Stimulated activated CD8-positive, alpha-beta memory T cell treated with anti-CD3 and anti-CD28 coated beads, Interleukin-15, amount 100 ng/mL, for 4 hours (primary cell): ENCODE results near the gene DNAJB13.

Source experiments
- DNase-seq, 2 donors: peaks; one replicate each; pipeline ENCODE4 v3.0.0-alpha.2; 2020; ENCODE audit warnings: low read depth in 2 of 2

Gene DNAJB13

DNA sequence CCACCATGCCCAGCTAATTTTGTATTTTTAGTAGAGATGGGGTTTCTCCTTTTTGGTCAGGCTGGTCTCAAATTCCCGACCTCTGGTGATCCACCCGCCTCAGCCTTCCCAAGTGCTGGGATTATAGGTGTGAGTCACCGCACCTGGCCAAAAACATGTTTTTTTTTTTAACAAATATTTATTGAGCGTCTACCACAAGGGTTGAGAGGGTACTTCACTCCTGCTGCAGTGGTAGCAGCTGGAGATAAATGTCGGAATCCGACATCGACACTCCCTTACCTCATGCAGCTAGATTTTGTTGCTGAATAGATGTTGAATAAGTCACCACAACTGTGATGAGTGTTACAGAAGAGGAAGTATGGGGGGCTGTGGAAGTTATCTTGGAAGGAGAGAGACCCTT is 971 bp downstream of the DNAJB13 start:
- DNase-seq, result no peak

DNA sequence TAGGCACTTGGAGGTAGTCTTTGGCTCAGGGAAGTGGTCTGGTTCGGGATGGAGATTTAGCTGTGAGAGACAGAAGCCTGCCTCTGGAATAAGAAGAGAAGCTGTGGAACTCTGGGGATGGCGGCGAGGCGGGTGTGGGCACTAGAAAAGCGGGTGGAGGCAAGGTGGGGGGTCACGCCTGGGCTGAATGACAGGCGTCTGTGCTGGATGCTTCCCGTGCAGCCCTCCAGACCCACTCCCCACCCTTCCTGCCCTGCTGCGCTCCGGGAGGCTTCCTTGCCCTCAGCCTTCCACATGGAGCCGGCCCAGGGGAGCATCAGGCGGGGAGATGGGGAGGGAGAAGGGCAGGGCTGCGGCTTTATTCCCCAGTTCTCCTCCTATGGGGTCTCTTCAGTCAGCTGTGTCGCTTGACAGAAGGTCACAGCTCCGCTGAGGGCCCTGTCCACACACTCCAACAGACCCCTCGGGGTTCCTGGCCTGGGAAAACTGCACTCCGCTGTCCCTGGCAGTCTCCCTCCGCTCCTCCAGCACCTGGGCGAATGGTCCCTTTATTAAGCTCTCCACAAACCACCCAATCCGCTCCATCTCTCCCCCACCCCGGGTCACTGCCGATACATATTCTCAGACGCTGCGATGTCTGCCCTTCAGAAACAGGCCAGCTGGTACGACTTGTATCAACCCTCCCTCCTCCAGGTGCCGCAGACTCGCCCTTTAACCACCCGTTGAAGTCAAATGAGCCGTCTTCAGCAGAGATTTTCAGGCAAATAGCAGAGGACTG is 6.2 kb downstream of the DNAJB13 start:
- DNase-seq, result no peak

DNA sequence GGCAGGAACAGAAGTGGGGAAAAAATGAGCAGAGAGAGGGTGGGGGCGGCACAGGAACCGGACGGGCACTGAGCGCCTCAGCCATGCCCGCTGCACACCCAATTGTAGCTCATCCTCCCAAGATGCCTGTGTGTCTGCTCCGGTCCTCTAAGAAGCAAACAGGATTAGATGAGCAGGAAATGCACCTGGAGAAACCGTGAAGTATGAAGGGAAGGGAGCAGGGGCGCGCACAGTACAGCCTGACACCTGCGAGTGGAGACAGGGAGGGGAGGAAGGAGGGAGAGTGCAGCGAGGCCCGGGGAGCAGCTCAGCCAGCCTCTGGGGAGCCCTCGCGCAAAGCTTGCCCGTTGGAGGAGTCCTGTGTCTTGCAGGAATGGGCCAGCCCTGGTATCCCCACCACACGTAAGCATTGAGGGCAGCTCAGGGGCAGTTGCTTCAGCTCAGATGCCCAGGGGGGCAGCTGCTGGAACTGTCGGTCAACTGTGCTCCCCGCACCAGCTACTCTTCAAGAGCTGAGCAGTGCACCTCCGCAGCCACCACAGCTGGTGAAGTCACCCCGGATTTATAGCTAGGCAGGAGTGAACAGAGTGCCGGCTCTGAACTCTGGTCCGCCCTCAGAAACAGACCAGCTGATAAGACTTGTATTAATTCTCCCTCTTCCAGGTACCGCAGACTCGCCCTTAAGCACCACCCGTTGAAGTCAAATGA is 7.0 kb downstream of the DNAJB13 start:
- DNase-seq, result no peak

DNA sequence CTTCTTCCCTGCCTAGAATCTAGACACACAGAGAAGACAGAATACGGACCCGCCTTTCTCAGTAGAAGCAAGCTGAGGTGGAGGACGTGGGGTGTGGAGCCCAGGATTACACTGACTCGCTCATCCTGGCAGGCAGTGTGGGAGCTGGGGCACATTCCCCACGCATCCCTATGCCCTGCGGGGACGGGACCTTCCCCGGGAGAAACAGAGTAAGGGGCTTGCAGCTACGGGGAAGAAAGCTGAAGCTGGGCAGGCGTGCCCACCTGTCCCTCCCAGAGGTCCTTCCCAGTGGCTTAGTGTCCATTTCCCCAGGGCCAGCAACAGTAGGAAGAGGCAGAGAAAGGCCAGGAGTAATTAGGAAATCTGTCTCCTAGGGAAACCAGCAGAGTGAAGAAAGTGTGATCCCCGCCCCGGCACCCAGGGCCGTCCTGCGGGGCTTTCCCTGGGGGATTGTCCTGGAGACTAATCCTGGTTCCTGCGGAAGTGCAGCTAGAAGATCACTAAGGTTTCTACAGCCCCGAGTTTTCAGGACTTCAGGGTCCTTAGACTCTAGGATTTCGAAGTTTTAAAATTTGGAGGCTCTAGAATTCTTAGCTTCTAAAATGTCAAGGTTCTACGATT is 7.8 kb downstream of the DNAJB13 start:
- DNase-seq, result no peak

DNA sequence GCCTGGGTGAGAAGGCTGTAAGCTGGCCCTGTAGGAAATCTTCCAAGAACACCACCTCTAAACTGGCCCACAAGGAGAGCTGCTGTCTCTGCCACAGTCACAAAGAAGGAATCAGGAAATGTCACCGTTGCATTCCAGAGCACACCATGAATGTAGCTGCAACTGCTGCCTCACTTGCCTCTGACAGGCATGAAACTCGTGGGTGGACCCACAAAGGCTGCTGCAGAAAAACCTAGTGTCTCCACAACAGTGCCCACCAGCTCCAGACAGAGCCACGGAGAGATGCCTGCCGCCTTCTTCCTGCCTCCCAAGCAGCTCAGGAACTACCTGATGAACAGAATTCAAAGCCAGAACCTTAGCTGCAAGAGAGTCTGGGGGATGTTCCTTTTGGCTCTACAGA is 10.5 kb downstream of the DNAJB13 start:
- no peak for DNase-seq

DNA sequence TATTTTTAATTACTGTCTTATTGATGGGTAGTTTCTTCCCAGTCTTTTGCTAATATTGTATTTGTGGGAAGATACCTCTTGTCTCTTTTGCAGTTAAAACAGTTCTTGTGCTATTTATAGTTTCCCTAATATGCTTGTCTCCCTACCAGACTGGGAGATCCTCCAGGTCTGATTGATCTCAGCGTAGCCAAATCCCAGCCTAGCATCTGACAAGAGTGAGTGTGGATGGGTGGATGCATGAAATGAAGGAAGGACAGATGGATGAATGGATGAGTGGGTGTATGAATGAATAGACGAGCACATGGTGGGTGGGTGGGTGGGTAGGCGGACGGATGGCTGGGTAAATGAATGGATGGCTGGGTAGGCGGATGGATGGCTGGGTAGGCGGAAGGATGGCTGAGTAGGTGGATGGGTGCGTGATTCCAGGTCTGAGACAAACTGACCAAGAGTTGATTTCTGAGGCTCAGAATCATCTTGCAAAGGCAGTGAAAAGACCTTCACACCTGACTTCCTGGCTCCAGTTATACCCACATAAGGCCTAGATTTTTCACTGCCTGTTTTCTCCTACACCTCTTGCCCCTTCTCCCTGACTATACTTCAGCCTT is 11.4 kb downstream of the DNAJB13 start:
- no peak for DNase-seq

DNA sequence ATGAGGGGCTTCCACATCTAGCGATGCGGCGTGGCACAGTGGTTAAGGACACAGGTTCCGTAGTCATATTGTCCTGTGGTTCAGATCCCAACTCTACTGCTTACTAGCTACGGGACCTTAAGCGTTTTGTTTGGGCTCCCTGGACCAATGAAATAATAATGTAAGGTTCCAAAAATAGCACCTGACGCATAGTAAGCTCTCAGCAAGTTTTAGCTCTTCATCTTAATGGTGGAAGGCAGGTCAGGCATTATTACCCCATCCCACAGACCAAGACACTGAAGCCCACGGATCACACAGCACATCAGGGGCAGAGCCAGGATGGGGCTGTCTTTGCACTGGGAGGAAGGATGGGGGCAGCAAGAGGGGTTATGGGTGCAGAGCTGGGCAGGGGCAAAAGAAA is 13.0 kb downstream of the DNAJB13 start:
- no peak for DNase-seq

DNA sequence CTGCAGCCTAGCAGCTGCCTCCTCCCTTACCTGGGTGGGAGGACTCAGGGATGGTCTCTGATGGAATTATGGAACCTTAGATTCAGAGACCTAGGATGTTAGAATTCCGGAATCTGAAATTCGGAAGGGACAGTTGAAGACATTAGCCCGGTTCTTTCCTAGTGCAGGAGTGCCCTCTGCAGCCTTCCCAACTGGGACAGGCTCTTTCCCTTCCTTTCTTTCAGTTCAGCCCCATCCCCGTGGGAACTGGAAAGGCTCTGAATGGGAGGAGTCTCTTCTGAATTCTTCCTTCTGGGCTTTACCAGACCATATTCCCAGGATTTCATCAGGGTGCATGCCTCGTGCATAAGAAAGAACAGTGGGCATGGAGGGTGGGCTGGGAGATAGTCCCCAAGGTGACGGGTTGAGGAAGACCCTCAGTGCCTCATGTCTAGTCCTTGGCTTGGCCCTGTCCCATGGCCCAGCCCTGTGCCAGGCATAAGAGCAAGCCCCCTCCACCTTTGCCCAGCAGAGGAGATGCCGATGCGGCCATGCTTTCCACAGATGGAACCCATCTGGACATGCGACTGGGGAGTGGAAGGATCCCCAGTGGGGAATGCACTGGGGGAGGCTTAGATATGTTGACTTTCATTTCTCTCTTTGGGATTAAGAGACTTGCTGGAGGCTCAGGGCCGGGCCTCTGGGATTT is 14.4 kb downstream of the DNAJB13 start:
- DNase-seq, result no peak

DNA sequence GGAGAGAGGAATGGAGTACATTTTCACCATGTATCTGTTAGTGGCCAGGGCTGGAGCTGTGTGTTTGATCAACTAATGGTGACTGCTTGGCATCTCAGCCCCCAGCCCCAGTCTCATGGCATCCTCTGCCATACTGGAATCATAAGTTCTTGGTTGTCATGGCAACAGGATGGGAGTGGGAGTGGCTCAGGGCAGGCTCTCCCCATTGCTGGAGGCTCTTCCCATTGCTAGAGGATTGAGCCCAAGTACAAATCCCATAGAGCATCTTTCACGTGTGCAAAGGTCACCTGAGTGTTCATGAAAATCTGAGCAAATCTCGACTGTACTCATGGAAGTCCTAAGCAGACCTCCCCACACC is 14.9 kb downstream of the DNAJB13 start:
- no peak for DNase-seq

DNA sequence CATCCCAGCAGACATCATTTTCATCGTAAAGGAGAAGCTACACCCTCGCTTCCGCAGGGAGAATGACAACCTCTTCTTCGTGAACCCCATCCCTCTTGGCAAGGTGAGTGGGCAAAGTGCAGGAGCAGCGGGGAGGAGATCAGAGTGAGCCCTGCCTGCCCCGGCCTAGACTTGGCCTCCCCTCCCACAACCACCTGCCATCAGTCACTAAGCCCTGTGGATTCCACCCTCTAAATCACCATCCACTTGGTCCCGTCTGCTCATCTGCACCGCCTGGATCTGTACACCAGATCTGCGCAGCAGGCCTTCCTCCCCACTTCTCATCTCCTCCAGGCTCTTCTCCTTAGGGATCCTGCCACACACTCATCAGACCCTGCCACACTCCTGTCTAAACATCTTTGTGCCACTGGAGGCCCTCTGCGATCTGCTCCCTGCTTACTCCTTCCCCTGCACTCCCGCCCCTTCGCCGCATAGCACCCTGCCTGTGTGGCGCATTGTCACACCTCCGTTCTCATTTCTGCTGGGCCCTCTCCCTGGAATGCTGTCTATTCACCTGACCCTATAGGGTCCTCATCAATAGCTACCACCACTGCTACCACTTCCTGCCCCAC is 17.6 kb downstream of the DNAJB13 start:
- DNase-seq, result no peak

DNA sequence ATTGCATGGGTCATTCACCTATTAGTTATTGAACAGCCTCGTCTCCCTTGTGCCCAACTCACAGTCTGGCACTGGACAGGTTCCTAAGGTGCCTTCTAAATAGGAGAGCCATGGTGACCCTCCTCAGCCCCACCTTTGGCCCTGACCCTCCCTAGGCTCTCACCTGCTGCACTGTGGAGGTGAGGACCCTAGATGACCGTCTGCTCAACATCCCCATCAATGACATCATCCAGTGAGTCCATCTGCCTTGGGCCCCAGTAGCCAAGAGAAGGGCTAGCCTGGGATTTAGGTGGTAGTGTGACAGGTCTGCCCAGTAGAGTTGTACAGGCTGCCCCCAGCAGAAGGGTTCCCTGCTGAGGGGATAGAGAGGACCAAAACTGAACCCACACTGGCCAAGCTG is 18.3 kb downstream of the DNAJB13 start:
- DNase-seq, result no peak

DNA sequence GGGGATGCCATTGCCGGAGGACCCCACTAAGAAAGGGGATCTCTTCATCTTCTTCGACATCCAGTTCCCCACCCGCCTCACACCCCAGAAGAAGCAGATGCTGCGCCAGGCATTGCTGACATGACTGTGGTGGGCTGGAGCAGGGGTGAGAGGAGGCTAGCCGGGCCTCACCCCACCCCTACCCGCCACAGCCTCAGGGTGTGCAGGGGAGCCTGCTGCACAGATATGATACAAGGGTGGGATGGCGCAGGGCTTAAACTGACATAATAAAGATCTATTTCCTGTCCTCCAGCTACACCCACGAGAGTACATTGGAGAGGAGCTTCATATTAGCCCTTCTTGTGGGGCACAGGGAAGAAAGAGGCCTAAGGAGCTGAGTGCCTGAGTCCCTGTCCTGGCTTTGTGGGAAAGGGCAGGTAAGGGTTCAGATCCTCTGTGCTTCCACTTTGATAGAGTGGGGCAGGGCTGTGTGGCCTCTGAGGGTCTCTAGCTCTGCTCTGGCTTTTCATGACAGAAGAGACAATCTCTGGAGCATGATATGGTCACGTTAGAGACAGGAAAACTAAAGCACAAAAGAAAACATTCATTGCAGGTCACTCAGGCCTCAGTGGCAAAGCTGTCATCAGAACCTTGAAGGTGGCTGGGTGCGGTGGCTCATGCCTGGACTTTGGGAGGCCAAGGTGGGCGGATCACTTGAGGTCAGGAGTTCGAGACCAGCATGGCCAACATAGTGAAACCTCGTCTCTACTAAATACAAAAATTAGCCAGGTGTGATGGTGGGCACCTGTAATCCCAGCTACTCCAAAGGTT is 19.4 kb downstream of the DNAJB13 start:
- DNase-seq, result no peak

DNA sequence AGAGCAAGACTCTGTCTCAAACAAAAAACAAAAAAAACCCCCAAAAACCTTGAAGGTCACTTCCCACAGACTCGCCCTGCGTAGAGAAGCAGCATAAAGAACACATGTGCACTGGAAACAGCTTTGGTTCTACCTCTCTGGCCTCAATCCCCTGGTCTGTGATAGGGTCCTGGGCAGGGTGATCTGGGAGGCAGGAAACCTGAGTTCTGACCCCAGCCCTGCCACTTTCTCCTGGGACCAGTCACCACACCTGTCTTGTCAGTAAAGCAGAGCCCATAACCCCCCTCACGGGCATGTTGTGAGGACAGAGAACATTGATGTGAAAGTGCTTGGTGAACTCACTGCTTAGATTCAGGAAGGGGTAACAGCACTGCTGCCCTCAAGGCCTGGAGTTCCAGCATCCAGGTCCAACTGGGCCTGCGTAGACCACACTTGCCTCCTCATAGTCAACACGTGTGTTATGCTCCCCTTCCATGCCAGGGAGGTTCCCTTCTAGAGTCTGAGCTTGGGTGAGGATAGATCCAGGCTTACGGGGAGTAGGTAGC is 20.4 kb downstream of the DNAJB13 start:
- DNase-seq, result no peak

DNA sequence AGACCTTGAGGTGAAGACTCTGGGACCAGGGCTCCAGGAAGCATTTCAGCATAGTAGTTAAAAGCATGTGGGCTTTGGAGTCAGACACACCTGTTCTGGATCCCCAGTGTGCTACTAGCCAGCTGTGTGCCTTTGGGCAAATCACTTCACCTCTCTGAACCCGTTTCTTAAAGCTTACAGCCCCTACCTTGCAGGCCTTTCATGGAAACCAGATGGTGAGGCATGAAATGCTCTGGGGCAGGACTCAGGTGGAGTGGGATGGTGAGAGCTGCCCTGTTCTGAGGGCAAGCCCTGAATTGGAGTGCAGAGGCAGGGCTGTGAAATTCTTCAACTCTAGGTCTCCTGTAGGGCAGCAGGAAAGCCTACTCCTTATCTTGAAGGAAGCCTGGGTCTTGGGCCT is 21.4 kb downstream of the DNAJB13 start:
- DNase-seq, result no peak

DNA sequence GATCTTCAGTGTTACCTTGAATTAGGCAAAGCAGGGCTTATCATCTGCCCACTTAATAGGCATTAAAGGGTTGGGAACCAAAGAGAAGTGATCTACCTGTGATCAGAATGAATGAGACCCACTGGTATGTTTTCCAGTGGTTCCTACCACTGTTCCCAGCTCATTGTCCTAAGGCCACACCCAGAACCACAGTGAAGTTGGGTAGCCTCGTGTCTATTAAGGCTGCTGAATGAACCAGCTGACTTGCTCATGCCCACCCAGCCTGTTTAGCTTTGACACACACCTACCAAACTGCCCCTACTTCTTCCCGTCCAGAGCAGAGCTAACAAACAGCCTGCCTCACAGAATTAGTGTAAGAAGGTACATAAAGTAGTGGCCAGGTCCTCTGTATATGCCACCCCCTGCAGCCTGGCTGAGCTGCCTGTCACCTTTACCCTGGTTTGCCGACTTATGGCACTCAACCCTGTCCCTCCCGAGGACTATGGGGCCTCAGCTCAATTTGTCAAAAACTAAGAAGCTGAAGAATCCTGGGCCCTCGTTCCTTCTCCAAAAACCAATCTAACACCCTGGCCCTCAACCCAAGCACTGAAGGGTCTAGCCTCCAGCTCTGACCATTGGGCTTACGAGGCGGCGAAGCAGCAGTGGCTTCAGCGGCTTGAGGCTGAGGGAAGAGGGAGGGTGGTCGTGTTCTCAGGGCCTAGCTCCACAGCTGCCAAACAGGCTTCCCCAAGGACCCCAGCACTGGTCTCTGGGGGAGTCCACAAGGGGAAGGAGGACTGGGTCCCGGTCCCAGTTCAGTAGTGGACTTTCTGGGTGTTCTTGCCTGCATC is 22.0 kb downstream of the DNAJB13 start:
- DNase-seq, result no peak

DNA sequence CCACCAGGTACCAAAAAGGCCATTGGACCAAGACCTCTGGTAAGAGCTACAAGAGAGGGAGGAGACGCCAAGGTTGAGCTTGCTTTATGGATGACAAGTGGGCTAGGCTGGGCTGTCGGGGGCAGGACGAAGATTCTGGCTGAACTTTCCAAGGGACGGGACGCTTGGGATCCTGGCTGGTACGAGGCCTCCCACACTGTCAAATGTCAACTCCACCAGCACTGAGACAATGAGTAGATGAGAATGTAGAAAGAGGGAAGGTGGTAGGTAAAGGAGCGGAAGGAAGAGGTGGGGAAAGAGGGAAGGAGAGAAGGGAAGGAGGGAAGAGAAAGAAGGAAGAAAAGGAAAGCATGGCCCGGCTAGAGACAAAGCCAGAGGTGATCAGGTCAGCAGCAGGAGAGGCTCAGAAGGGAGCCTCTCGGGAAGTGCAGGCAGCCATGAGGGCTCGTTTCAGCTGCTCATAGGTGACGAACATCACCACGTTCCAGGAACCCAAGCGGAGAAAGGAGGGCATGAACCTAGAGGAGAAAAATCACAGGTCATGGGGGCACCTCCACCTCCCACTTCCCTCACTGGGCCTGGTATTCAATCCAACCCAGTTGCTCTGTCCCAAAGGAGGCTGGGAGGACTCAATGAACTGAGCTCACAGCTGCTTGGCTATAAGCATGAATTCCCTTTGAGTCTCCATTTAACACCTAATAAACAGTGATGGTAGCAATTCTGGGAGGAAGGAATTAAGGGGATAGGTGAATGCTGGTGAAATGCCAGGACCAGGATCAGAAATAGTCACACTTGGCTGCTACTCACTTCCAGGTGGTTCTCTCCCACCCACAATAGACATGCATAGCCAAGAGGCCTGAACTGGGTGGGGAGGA is 24.0 kb downstream of the DNAJB13 start:
- DNase-seq, result no peak

DNA sequence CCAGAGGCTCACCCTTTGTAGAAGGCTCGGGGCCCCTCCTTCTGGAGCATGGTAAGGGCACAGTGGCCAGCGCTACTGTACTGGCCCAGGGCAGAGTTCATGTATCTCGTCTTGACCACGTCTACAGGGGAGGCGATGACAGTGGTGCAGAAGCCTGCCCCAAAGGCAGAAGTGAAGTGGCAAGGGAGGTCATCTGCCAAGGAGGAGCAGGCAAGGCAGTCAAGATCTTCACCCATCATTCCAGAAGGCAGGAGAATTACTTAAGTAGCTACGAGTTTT is 24.6 kb downstream of the DNAJB13 start:
- no peak for DNase-seq

DNA sequence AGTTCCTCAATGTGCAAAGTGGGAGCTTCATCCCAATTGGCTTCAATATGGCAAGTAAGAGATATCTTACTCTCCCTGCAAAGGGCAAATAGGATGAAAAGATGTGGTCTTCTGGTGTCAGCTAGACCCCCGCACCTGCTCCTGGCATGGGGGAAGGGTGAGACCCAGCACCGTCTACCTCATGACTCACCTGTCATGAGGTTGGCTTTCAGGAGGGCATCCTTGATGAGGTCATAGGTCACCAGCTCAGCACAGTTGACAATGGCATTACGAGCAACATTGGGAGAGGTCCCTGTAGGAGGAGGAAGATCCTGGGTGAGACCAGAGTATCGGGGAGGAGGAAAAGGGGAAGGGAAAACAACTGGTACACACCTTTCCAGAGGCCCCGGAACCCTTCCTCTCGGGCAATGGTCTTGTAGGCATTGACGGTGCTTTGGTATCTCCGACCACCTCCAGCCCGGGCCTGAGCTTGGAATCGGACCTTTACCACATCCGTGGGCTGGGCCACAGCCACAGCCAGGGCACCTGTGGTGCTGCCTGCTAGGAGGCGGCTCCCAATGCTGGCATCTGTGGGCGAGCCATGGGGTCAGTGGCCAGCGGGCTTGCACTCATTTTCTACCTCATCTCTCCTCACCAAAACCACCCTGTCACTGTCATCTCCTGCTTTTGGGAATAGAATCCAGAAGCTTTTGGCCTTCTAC is 25.8 kb downstream of the DNAJB13 start:
- DNase-seq, result no peak
